ENCODE data around the gene RAB39B.

Gene RAB39B

GRCh38 chrX:155251391-155251790 is 12.9 kb downstream of the RAB39B start:
- Histone ChIP-seq H3K27me3 (ENCODE audit: insufficient read depth, low read depth) (no peaks in the 10 kb centered on the region), H3K4me3 (IDR thresholded peaks at IDR 0.05; ENCODE audit: insufficient read depth, low read depth, low read length) (no peak overlapping the region), H4K20me1 (ENCODE audit: insufficient read depth) (no peaks in the 10 kb centered on the region), H3K36me3 (ENCODE audit: insufficient read depth) (no peaks in the 10 kb centered on the region), H3K9ac (no peak overlapping the region), H2AFZ (ENCODE audit: low read depth) (no peak overlapping the region), H3K4me2 (no peak overlapping the region), H3K79me2 (ENCODE audit: insufficient read depth, low read depth) (no peaks in the 10 kb centered on the region), H3K27ac (no peak overlapping the region), H3K4me1 (ENCODE audit: low read depth, poor library complexity, severe bottlenecking) (no peaks in the 10 kb centered on the region)
- no peak for TF ChIP-seq CTCF (conservative IDR thresholded peaks at IDR 0.05; ENCODE audit: low read depth, low read length)

GRCh38 chrX:155247497-155247896 is 16.8 kb downstream of the RAB39B start:
- H3K79me2 ChIP-seq (ENCODE audit: insufficient read depth, low read depth) = no peaks in the 10 kb centered on the region
- no peak overlapping the region for H3K4me2 ChIP-seq
- no peak overlapping the region for H3K27ac ChIP-seq
- H3K27me3 ChIP-seq (ENCODE audit: insufficient read depth, low read depth) = no peaks in the 10 kb centered on the region
- H4K20me1 ChIP-seq (ENCODE audit: insufficient read depth) = no peaks in the 10 kb centered on the region
- no peaks in the 10 kb centered on the region for H3K4me1 ChIP-seq (ENCODE audit: low read depth, poor library complexity, severe bottlenecking)
- no peaks in the 10 kb centered on the region for H3K36me3 ChIP-seq (ENCODE audit: insufficient read depth)
- no peak overlapping the region for H3K4me3 ChIP-seq (IDR thresholded peaks at IDR 0.05; ENCODE audit: insufficient read depth, low read depth, low read length)
- no peak for TF ChIP-seq CTCF (conservative IDR thresholded peaks at IDR 0.05; ENCODE audit: low read depth, low read length)
- no peak overlapping the region for H3K9ac ChIP-seq
- no peak overlapping the region for H2AFZ ChIP-seq (ENCODE audit: low read depth)

GRCh38 chrX:155246748-155247147 is 17.5 kb downstream of the RAB39B start:
- Histone ChIP-seq H3K4me2 (no peak overlapping the region), H3K79me2 (ENCODE audit: insufficient read depth, low read depth) (no peaks in the 10 kb centered on the region), H3K36me3 (ENCODE audit: insufficient read depth) (no peaks in the 10 kb centered on the region), H3K27ac (no peak overlapping the region), H3K4me3 (IDR thresholded peaks at IDR 0.05; ENCODE audit: insufficient read depth, low read depth, low read length) (no peak overlapping the region), H3K9ac (no peak overlapping the region), H4K20me1 (ENCODE audit: insufficient read depth) (no peaks in the 10 kb centered on the region), H3K27me3 (ENCODE audit: insufficient read depth, low read depth) (no peaks in the 10 kb centered on the region), H3K4me1 (ENCODE audit: low read depth, poor library complexity, severe bottlenecking) (no peaks in the 10 kb centered on the region), H2AFZ (ENCODE audit: low read depth) (no peak overlapping the region)
- no peak for TF ChIP-seq CTCF (conservative IDR thresholded peaks at IDR 0.05; ENCODE audit: low read depth, low read length)

- no peak for TF ChIP-seq CTCF (conservative IDR thresholded peaks at IDR 0.05; ENCODE audit: low read depth, low read length)
- Histone ChIP-seq H3K4me2 (no peak overlapping the region), H3K4me3 (IDR thresholded peaks at IDR 0.05; ENCODE audit: insufficient read depth, low read depth, low read length) (no peak overlapping the region), H3K36me3 (ENCODE audit: insufficient read depth) (no peaks in the 10 kb centered on the region), H3K27me3 (ENCODE audit: insufficient read depth, low read depth) (no peaks in the 10 kb centered on the region), H3K4me1 (ENCODE audit: low read depth, poor library complexity, severe bottlenecking) (no peaks in the 10 kb centered on the region), H3K27ac (no peak overlapping the region), H3K9ac (no peak overlapping the region), H2AFZ (ENCODE audit: low read depth) (no peak overlapping the region), H3K79me2 (ENCODE audit: insufficient read depth, low read depth) (no peaks in the 10 kb centered on the region), H4K20me1 (ENCODE audit: insufficient read depth) (no peaks in the 10 kb centered on the region)
Observed at GRCh38 chrX:155242300-155242699, 22.0 kb downstream of the RAB39B start.

Measured in KMS-11 (cell line).